ENCODE data around the gene CD27.
A peak's percentile ranks its signal among the peaks of the same experiment; 100 is the strongest.
"Not testable (repeated sequence)": the region's sequence is repeated elsewhere in the genome, so short reads cannot be mapped to it uniquely, and the experiment has no call there.

Gene CD27

GRCh38 chr12:6444704-6445688, at the start of gene CD27:
CD27 (plus strand) TSS chr12:6444955; CDS start chr12:6445096, 141 bp downstream.
- DNase-seq: no peak

- no peak for DNase-seq
Measured at GRCh38 chr12:6396031-6396430, 48.7 kb upstream of the CD27 start.

GRCh38 chr12:6399884-6400644, 44.7 kb upstream of the CD27 start:
- no peak for DNase-seq

- DNase-seq: no peak
Measured at GRCh38 chr12:6404390-6404789, 40.4 kb upstream of the CD27 start.

GRCh38 chr12:6405963-6406362, 38.8 kb upstream of the CD27 start:
- no peak for DNase-seq

- no peak for DNase-seq
Measured at GRCh38 chr12:6407236-6407954, 37.4 kb upstream of the CD27 start.

- no peak for DNase-seq
Measured at GRCh38 chr12:6416596-6416995, 28.2 kb upstream of the CD27 start.

GRCh38 chr12:6418796-6419195, 26.0 kb upstream of the CD27 start:
- DNase-seq: no peak

GRCh38 chr12:6420364-6420763, 24.4 kb upstream of the CD27 start:
- no peak for DNase-seq

GRCh38 chr12:6423267-6424007, 21.3 kb upstream of the CD27 start:
- DNase-seq: peak; percentile 59

- DNase-seq: no peak
Measured at GRCh38 chr12:6424008-6424347, 20.8 kb upstream of the CD27 start.

- no peak for DNase-seq
Measured at GRCh38 chr12:6424866-6425265, 19.9 kb upstream of the CD27 start.

- no peak for DNase-seq
Measured at GRCh38 chr12:6425590-6426531, 18.9 kb upstream of the CD27 start.

- peak; percentile 93 for DNase-seq
Measured at GRCh38 chr12:6426882-6427671, 17.7 kb upstream of the CD27 start.

GRCh38 chr12:6427796-6428195, 17.0 kb upstream of the CD27 start:
- DNase-seq: not testable (repeated sequence)

- no peak for DNase-seq
Measured at GRCh38 chr12:6428326-6428725, 16.4 kb upstream of the CD27 start.

- peak; percentile 53 for DNase-seq
Measured at GRCh38 chr12:6430124-6430989, 14.4 kb upstream of the CD27 start.

GRCh38 chr12:6432991-6433390, 11.8 kb upstream of the CD27 start:
- DNase-seq: no peak

Measured in activated T-cell treated with anti-CD3 and anti-CD28 coated beads for 4 hours (primary cell).